ENCODE data around the gene LANCL3. TPM values are rescaled to one million over a fixed set of nuclear protein-coding genes. Genes with fewer than 3 reads are reported as not detected.
A peak's percentile ranks its signal among the peaks of the same experiment; 100 is the strongest.
"Not testable (repeated sequence)": the region's sequence is repeated elsewhere in the genome, so short reads cannot be mapped to it uniquely, and the experiment has no call there.

LANCL3 gene
- total and polyA plus RNA-seq, 2 donors (not counting 1 experiment from before 2014, with no cell fraction given) = 0.04 to 0.12 TPM

DNA sequence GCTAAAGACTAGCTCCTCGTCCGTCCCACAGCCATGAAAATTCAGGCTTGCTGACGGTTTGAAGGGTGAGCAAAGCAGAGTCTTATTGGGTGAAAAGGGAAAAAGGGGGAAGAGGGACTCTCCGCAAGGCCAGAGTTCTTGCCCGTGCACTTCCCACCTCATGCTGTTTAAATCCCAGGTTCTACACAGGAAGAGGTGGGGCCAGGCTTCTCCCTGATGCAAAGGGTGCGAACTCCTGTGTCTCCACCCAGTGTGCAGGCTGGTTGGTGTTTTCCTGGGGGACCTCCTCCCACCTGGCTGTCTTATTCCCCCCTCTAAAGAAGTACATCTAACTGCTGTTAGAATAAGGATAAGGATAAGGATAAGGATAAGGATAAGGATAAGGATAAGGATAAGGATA lies 18.0 kb upstream of the LANCL3 start:
- intact Hi-C loops (cut with micrococcal nuclease) = no loop called here
- H3K9ac ChIP-seq (ENCODE audit: low read length) = no peak overlapping the region
- no peak overlapping the region for H3K27ac ChIP-seq (ENCODE audit: low read length in 2 of 2)
- H3K4me1 ChIP-seq (ENCODE audit: control insufficient read depth in 2 of 2, insufficient read depth in 2 of 2, low read length in 2 of 2) = no peaks in the 10 kb centered on the region
- no peak overlapping the region for H3K4me3 ChIP-seq (ENCODE audit: control extremely low read depth in 1 of 5, extremely low read depth in 1 of 5, insufficient read depth in 1 of 5, low read depth in 2 of 5, low read length in 4 of 5)
- Mint-ChIP-seq H3K27me3 (peaks cover 8% of the 10 kb centered on the region), H3K27ac (no peak overlapping the region), H3K4me3 (no peak overlapping the region), H3K4me1 (no peaks in the 10 kb centered on the region), H3K9me3 (ENCODE audit: insufficient read depth) (no peaks in the 10 kb centered on the region)
- ATAC-seq (ENCODE audit: low read depth) = no peak
- POLR2A ChIA-PET = no interaction called here
- H3K27me3 ChIP-seq (replicated peaks in 1 of 4; ENCODE audit: control extremely low read depth in 1 of 4, control insufficient read depth in 3 of 4, insufficient read depth in 4 of 4, low read length in 3 of 4) = peaks cover 0 to 4% (median 0%) of the 10 kb centered on the region in 4 experiments
- CTCF ChIA-PET = no interaction called here
- no peaks in the 10 kb centered on the region for H3K36me3 ChIP-seq (replicated peaks in 1 of 2; ENCODE audit: control extremely low read depth in 1 of 2, control insufficient read depth in 1 of 2, extremely low read depth in 1 of 2, insufficient read depth in 2 of 2, low read length in 1 of 2)
- no peak for DNase-seq
- no peaks in the 10 kb centered on the region for H4K20me1 ChIP-seq (ENCODE audit: control insufficient read depth, insufficient read depth, low read length, poor library complexity, severe bottlenecking)
- TF ChIP-seq EZH2 (IDR thresholded peaks at IDR 0.05; ENCODE audit: borderline replicate concordance, insufficient read depth, low read depth, low read length, poor library complexity, severe bottlenecking) = no peak
- no CpG with 5 or more reads among the region's 6 CpGs for WGBS (ENCODE audit: insufficient coverage)
- H3K9me3 ChIP-seq (ENCODE audit: control extremely low read depth in 1 of 3, control insufficient read depth in 2 of 3, insufficient read depth in 1 of 3, low read length in 2 of 3) = no peaks in the 10 kb centered on the region
- no peak overlapping the region for H3K4me2 ChIP-seq (replicated peaks; ENCODE audit: low read depth, low read length, poor library complexity, severe bottlenecking)
- H3K79me2 ChIP-seq (ENCODE audit: control insufficient read depth, insufficient read depth, low read length) = no peaks in the 10 kb centered on the region
- no peak overlapping the region for H2AFZ ChIP-seq (ENCODE audit: insufficient read depth, low read depth, low read length, poor library complexity, severe bottlenecking)

GRCh38 chrX:37565254-37565653 lies 6.2 kb upstream of the LANCL3 start:
- H3K4me2 ChIP-seq (replicated peaks; ENCODE audit: low read depth, low read length, poor library complexity, severe bottlenecking); H3K4me1 ChIP-seq (ENCODE audit: control insufficient read depth in 2 of 2, insufficient read depth in 2 of 2, low read length in 2 of 2); H2AFZ ChIP-seq (ENCODE audit: insufficient read depth, low read depth, low read length, poor library complexity, severe bottlenecking); H3K4me3 Mint-ChIP-seq; ATAC-seq (ENCODE audit: low read depth); H3K27me3 ChIP-seq (replicated peaks in 1 of 4; ENCODE audit: control extremely low read depth in 1 of 4, control insufficient read depth in 3 of 4, insufficient read depth in 4 of 4, low read length in 3 of 4); H3K27ac ChIP-seq (ENCODE audit: low read length in 2 of 2); CTCF ChIA-PET; H3K9me3 ChIP-seq (ENCODE audit: control extremely low read depth in 1 of 3, control insufficient read depth in 2 of 3, insufficient read depth in 1 of 3, low read length in 2 of 3); POLR2A ChIA-PET; H3K9ac ChIP-seq (ENCODE audit: low read length); intact Hi-C loops (cut with micrococcal nuclease); H3K4me1 Mint-ChIP-seq; H3K4me3 ChIP-seq (ENCODE audit: control extremely low read depth in 1 of 5, extremely low read depth in 1 of 5, insufficient read depth in 1 of 5, low read depth in 2 of 5, low read length in 4 of 5); H3K79me2 ChIP-seq (ENCODE audit: control insufficient read depth, insufficient read depth, low read length); H3K9me3 Mint-ChIP-seq (ENCODE audit: insufficient read depth); DNase-seq; H3K27ac Mint-ChIP-seq; H4K20me1 ChIP-seq (ENCODE audit: control insufficient read depth, insufficient read depth, low read length, poor library complexity, severe bottlenecking); H3K36me3 ChIP-seq (replicated peaks in 1 of 2; ENCODE audit: control extremely low read depth in 1 of 2, control insufficient read depth in 1 of 2, extremely low read depth in 1 of 2, insufficient read depth in 2 of 2, low read length in 1 of 2): not testable (repeated sequence)
- WGBS (ENCODE audit: insufficient coverage) = 94% methylated on average over 2 of the region's 2 CpGs
- H3K27me3 Mint-ChIP-seq = peaks cover 10% of the 10 kb centered on the region

DNA sequence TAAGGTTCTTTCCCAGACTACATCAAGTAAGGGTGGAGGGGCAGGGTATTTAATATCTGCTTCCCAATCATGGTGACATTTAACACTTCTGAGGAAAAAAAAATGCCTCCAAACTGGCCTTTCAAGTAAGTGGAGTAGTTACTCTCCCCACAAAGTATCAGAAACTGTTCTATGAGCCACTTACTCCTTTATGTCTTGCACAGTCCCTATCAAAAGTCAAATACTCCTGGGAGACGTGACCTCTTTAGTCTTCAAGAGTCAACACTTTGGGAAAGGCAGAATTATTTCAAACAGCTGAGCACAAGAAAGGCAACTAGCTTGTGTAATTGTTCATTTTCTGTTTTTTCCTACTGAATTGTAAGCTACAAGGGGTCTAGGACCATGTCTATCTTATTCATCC lies 1.1 kb upstream of the LANCL3 start:
- POLR2A ChIA-PET; ATAC-seq (ENCODE audit: low read depth); H3K79me2 ChIP-seq (ENCODE audit: control insufficient read depth, insufficient read depth, low read length); H3K4me1 ChIP-seq (ENCODE audit: control insufficient read depth in 2 of 2, insufficient read depth in 2 of 2, low read length in 2 of 2); H3K27ac ChIP-seq (ENCODE audit: low read length in 2 of 2); H3K9ac ChIP-seq (ENCODE audit: low read length); H3K27me3 ChIP-seq (replicated peaks in 1 of 4; ENCODE audit: control extremely low read depth in 1 of 4, control insufficient read depth in 3 of 4, insufficient read depth in 4 of 4, low read length in 3 of 4); H3K9me3 Mint-ChIP-seq (ENCODE audit: insufficient read depth); intact Hi-C loops (cut with micrococcal nuclease); H3K4me3 ChIP-seq (ENCODE audit: control extremely low read depth in 1 of 5, extremely low read depth in 1 of 5, insufficient read depth in 1 of 5, low read depth in 2 of 5, low read length in 4 of 5); DNase-seq; CTCF ChIA-PET; H4K20me1 ChIP-seq (ENCODE audit: control insufficient read depth, insufficient read depth, low read length, poor library complexity, severe bottlenecking); H3K4me3 Mint-ChIP-seq; H3K9me3 ChIP-seq (ENCODE audit: control extremely low read depth in 1 of 3, control insufficient read depth in 2 of 3, insufficient read depth in 1 of 3, low read length in 2 of 3); H3K27ac Mint-ChIP-seq; H3K36me3 ChIP-seq (replicated peaks in 1 of 2; ENCODE audit: control extremely low read depth in 1 of 2, control insufficient read depth in 1 of 2, extremely low read depth in 1 of 2, insufficient read depth in 2 of 2, low read length in 1 of 2); H3K4me2 ChIP-seq (replicated peaks; ENCODE audit: low read depth, low read length, poor library complexity, severe bottlenecking); H2AFZ ChIP-seq (ENCODE audit: insufficient read depth, low read depth, low read length, poor library complexity, severe bottlenecking); H3K4me1 Mint-ChIP-seq: not testable (repeated sequence)
- no CpG with 5 or more reads among the region's 1 CpG for WGBS (ENCODE audit: insufficient coverage)
- peaks cover 23% of the 10 kb centered on the region for H3K27me3 Mint-ChIP-seq

DNA sequence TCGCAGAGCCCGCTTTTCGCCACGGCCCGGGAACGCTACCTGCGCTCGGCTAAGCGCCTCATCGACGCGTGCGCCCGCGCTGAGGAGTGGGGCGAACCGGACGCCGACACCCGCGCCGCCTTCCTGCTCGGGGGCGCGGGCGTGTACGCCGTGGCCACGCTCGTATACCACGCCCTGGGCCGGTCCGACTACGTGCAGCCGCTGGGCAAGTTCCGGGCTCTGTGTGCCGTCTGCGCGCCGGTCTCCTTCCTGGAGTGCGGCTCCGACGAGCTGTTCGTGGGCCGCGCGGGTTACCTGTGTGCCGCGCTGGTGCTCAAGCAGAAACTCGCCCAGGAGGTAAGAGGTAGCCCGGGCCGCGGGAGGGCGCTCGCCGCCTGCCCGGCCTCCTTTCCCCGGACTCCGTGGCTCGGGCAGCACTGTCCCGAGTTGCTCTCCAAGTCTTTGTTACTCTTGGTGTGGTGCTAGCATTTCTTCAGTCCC lies 687 bp downstream of the LANCL3 start:
- H4K20me1 ChIP-seq (ENCODE audit: control insufficient read depth, insufficient read depth, low read length, poor library complexity, severe bottlenecking); H3K9ac ChIP-seq (ENCODE audit: low read length); H3K4me1 Mint-ChIP-seq; POLR2A ChIA-PET; H3K9me3 ChIP-seq (ENCODE audit: control extremely low read depth in 1 of 3, control insufficient read depth in 2 of 3, insufficient read depth in 1 of 3, low read length in 2 of 3); H3K27ac ChIP-seq (ENCODE audit: low read length in 2 of 2); H3K27me3 ChIP-seq (replicated peaks in 1 of 4; ENCODE audit: control extremely low read depth in 1 of 4, control insufficient read depth in 3 of 4, insufficient read depth in 4 of 4, low read length in 3 of 4); H3K27ac Mint-ChIP-seq; H3K79me2 ChIP-seq (ENCODE audit: control insufficient read depth, insufficient read depth, low read length); H3K36me3 ChIP-seq (replicated peaks in 1 of 2; ENCODE audit: control extremely low read depth in 1 of 2, control insufficient read depth in 1 of 2, extremely low read depth in 1 of 2, insufficient read depth in 2 of 2, low read length in 1 of 2); CTCF ChIA-PET; intact Hi-C loops (cut with micrococcal nuclease); H3K9me3 Mint-ChIP-seq (ENCODE audit: insufficient read depth); H3K4me1 ChIP-seq (ENCODE audit: control insufficient read depth in 2 of 2, insufficient read depth in 2 of 2, low read length in 2 of 2): not testable (repeated sequence)
- Histone ChIP-seq H3K4me3 (ENCODE audit: control extremely low read depth in 1 of 5, extremely low read depth in 1 of 5, insufficient read depth in 1 of 5, low read depth in 2 of 5, low read length in 4 of 5) (peak overlapping the region in 3 of 5 experiments; percentile 7 to 15 (median 11)), H2AFZ (ENCODE audit: insufficient read depth, low read depth, low read length, poor library complexity, severe bottlenecking) (peak overlapping the region; percentile 40), H3K4me2 (replicated peaks; ENCODE audit: low read depth, low read length, poor library complexity, severe bottlenecking) (peak overlapping the region; percentile 53)
- Mint-ChIP-seq H3K27me3 (peaks cover 22% of the 10 kb centered on the region), H3K4me3 (peak overlapping the region; percentile 86)
- ATAC-seq (ENCODE audit: low read depth) (peak; percentile 24), DNase-seq (peak; percentile 18)
- WGBS (ENCODE audit: insufficient coverage) = 2% methylated on average over 12 of the region's 61 CpGs

Measured in B cell (primary cell).